ENCODE results near the gene PARP4.
"Not testable (repeated sequence)": the region's sequence is repeated elsewhere in the genome, so short reads cannot be mapped to it uniquely, and the experiment has no call there.

Gene PARP4

GRCh38 chr13:24512908-24513213, 283 bp upstream of the PARP4 start:
- DNase-seq (ENCODE audit: low read depth): no peak
- H3K4me3 ChIP-seq (ENCODE audit: low read depth, low read length): peak overlapping the region; percentile 87
- TF ChIP-seq CTCF (IDR thresholded peaks at IDR 0.05; ENCODE audit: low read depth, low read length, missing control alignments): no peak
- in situ Hi-C loops (cut with HindIII; ENCODE audit: low sequenced_read_pairs): no loop called here

- TF ChIP-seq CTCF (IDR thresholded peaks at IDR 0.05; ENCODE audit: low read depth, low read length, missing control alignments): no peak
- in situ Hi-C loops (cut with HindIII; ENCODE audit: low sequenced_read_pairs): no loop called here
- H3K4me3 ChIP-seq (ENCODE audit: low read depth, low read length): peak overlapping the region; percentile 87
- DNase-seq (ENCODE audit: low read depth): no peak
These were observed 772 bp downstream of the PARP4 start for GRCh38 chr13:24511816-24512196.

GRCh38 chr13:24511019-24511815, 1.4 kb downstream of the PARP4 start:
- TF ChIP-seq CTCF (IDR thresholded peaks at IDR 0.05; ENCODE audit: low read depth, low read length, missing control alignments): no peak
- in situ Hi-C loops (cut with HindIII; ENCODE audit: low sequenced_read_pairs): no loop called here

GRCh38 chr13:24506698-24507335, 5.8 kb downstream of the PARP4 start:
- no peak for TF ChIP-seq CTCF (IDR thresholded peaks at IDR 0.05; ENCODE audit: low read depth, low read length, missing control alignments)
- no peak for DNase-seq (ENCODE audit: low read depth)
- in situ Hi-C loops (cut with HindIII; ENCODE audit: low sequenced_read_pairs): no loop called here
- H3K4me3 ChIP-seq (ENCODE audit: low read depth, low read length): no peak overlapping the region

More at GRCh38 chr13:24511019-24511815, 1.4 kb downstream of the PARP4 start:
- H3K4me3 ChIP-seq (ENCODE audit: low read depth, low read length): peak overlapping the region; percentile 87
- peak; percentile 79 for DNase-seq (ENCODE audit: low read depth)

- in situ Hi-C loops (cut with HindIII; ENCODE audit: low sequenced_read_pairs); DNase-seq (ENCODE audit: low read depth); H3K4me3 ChIP-seq (ENCODE audit: low read depth, low read length): not testable (repeated sequence)
These were observed 6.3 kb downstream of the PARP4 start for GRCh38 chr13:24506283-24506682.

GRCh38 chr13:24505756-24506155, 6.8 kb downstream of the PARP4 start:
- in situ Hi-C loops (cut with HindIII; ENCODE audit: low sequenced_read_pairs): no loop called here
- no peak for DNase-seq (ENCODE audit: low read depth)
- no peak for TF ChIP-seq CTCF (IDR thresholded peaks at IDR 0.05; ENCODE audit: low read depth, low read length, missing control alignments)
- H3K4me3 ChIP-seq (ENCODE audit: low read depth, low read length): no peak overlapping the region

- no peak for TF ChIP-seq CTCF (IDR thresholded peaks at IDR 0.05; ENCODE audit: low read depth, low read length, missing control alignments)
- in situ Hi-C loops (cut with HindIII; ENCODE audit: low sequenced_read_pairs): no loop called here
- H3K4me3 ChIP-seq (ENCODE audit: low read depth, low read length): no peak overlapping the region
- DNase-seq (ENCODE audit: low read depth): no peak
These were observed 7.3 kb downstream of the PARP4 start for GRCh38 chr13:24505256-24505655.
